Measurements from ENCODE around the gene HS3ST1.
"Not testable (repeated sequence)": the region's sequence is repeated elsewhere in the genome, so short reads cannot be mapped to it uniquely, and the experiment has no call there.

Gene HS3ST1

GRCh38 chr4:11397819-11398610 lies 30.7 kb downstream of the HS3ST1 start:
- DNase-seq, result no peak

- no peak for DNase-seq
Observed at GRCh38 chr4:11397146-11397545, 31.5 kb downstream of the HS3ST1 start.

DNA sequence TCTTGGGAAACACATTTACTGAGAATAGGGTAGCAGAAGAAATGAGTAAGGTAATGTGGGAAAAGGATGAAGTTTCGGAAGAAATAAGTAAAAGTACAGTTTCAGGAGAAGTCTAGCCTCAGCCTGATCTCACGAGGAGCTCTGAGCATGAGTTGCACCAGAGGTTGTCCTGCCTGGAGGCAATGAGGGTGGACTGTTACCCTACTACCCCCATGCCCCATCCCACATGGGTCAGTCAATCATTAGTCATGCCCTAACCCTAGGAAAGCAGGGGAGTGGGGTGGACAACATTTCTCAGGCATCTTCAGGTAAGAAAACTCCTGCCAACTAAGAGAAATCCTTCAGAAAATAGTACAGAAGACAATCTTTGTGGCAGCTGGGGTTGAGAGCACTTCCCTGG lies 35.1 kb downstream of the HS3ST1 start:
- DNase-seq, result no peak

DNA sequence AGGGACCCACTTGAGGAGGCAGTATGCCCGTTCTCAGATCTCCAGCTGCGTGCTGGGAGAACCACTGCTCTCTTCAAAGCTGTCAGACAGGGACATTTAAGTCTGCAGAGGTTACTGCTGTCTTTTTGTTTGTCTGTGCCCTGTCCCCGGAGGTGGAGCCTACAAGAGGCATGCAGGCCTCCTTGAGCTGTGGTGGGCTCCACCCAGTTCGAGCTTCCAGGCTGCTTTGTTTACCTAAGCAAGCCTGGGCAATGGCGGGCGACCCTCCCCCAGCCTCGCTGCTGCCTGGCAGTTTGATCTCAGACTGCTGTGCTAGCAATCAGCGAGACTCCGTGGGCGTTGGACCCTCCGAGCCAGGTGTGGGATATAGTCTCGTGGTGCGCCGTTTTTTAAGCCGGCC lies 44.6 kb downstream of the HS3ST1 start:
- not testable (repeated sequence) for DNase-seq

DNA sequence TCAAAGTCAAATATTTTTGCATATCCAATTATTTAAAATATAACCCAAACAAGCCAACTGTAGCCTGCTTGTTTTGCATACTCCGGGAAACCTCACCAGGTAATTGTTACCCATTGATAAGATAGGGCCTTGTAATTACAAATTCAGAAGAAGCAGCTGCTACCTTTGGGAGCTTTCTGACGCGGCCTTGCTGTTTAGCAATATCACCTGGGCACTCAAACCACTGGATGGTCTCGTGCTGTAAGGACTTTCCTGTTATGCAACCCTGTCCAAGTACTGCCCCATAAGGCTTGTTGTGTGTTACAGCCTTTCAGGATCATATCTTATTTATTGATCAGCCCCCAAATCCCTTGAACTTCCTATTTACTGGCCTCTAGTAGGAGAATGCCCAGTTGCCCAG lies 52.1 kb downstream of the HS3ST1 start:
- no peak for DNase-seq

DNA sequence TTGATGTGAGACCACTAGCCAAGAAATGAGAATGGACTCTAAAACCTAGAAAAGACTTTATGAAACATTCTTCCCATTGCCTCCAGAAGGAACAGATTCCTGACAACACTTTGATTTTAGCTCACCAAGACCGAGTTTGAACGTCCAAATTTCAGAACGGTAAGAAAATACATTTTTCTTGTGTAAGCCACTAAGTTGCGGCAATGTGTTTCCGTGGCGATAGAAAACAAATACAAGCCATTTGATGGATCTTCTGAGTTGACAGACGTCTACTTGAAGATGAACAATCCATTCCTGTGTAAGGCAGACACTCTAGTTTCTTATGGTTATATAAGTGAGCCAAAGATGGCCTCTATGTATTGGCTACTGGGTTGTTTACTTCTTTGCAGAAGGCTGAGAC lies 52.5 kb downstream of the HS3ST1 start:
- DNase-seq, result no peak

DNA sequence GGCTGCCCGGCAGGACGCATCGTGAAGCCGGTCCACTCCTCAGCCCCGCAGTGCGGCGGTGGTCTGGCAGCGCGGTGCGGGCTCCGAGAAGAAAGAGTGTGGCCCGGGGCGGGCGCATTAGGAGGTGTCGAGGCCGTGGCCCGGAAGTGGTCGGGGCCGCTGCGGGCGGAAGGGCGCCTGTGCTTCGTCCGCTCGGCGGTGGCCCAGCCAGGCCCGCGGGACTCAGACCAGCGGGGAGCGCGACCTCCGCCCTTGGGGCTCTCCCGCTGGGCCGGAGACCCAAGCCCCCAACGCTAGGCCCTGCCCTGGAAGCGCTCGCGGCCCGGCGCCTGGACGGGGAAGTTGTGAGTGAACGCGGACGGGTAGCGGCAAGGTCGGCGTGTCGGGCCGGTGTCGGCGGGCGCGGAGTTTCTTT lies 60.0 kb downstream of the HS3ST1 start:
- DNase-seq, result no peak

DNA sequence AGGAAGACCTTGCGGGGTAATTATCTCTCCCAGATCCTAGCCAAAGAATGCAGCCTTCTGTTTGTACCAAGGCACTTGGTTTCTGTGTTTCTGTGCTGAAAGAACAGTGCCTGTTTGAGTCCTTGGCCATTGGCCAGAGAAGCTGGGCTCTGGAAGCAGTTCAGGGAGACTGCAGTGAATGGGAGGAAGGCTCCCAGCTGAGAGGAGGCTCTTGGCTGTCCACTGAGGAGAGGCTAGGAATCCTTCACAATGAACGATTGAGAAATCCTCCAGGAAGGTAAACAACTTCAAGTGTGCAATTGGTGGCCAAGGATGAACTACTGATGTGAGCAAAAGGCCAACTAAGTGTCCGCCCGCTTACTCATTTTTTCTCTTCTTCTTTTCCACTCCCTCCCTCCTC lies 61.3 kb downstream of the HS3ST1 start:
- DNase-seq, result no peak

DNA sequence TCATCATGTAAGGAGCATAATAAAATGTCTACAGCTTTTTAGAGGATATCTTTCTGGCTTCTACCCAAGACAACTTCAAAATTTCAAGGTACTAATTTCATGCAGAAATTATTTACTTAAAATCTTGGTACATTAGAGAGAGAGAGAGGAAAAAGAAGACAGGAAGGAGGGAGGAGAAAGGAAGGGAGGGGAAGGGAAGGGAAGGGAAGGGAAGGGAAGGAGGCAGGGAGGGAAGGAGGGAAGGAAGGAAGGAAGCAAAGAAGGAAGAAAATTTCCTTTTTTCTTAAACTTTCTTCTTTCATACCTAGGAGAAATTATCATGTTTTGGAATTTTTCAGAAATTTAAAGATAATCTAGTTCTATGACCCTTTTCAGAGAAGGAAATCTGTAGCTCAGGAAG lies 61.8 kb downstream of the HS3ST1 start:
- no peak for DNase-seq

GRCh38 chr4:11365039-11365438 lies 63.7 kb downstream of the HS3ST1 start:
- no peak for DNase-seq

GRCh38 chr4:11359591-11359990 lies 69.1 kb downstream of the HS3ST1 start:
- no peak for DNase-seq

- DNase-seq, result no peak
Observed at GRCh38 chr4:11355226-11355625, 73.5 kb downstream of the HS3ST1 start.

- DNase-seq, result no peak
Observed at GRCh38 chr4:11354531-11354930, 74.2 kb downstream of the HS3ST1 start.

DNA sequence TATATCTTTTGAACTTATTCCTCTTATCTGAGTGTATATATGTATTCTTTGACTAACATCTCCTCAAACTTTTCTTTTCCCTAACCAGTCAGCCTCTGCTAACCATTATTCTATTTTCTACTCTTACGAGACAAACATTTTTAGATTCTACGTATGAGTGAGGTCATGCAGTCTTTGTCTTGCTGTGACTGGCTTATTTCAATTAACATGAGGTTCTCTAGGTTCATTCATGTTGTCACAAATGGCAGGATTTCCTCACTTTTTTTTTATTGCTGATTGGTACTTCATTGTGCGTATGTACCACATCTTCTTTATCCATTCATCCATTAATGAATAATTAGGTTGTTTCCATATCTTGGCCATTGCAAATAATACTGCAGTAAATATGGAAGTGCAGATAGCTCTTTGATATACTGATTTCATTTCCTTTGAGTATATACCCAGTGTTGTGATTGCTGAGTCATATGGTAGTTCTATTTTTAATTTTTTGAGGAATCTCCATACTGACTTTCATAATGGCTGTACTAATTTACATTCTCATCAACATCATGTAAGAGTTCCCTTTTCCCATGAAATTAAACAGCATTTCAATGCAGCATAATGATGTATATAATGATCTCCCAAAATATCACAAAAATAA lies 80.1 kb downstream of the HS3ST1 start:
- no peak for DNase-seq

DNA sequence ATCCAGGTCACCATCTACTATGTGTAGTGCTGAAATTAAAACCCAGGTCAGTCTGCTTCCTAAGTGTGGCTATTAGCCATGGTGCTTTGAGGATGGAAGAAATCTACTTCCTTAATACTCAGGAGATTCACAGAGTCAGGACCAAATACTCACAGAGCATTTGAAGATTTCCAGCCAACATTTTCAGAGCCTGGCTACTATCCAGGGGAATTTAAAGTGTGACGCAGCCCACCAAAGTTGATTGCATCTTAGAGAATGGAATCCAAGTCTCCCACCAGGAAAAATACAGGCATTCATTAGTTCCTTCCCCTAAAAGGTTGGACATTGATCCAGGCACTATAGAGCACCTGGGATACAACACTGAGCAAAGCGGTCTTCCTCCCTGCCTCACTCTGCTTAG lies 83.8 kb downstream of the HS3ST1 start:
- no peak for DNase-seq

DNA sequence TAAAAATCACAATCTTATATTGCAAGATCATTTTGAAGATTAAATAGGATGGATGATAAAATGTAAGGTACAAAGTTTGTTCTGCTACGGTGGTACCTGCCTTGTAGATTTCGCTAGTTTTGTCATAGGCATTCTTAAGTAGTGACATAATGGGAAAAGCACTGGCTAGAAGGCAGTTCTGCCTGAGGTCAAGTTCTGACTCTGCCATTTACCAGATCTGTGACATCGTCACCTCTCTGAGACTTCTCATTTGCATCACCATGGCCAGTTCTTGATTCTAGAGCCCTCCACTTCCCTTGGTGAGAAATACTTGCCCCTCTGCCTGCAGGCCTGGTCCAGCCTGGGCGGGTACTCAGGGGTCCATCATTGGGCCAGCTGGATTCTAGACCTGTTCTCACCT lies 85.2 kb downstream of the HS3ST1 start:
- DNase-seq, result no peak
